GM20000 (cell line): ENCODE results near the gene ZSCAN21.
A peak's percentile ranks its signal among the peaks of the same experiment; 100 is the strongest.
"Not testable (repeated sequence)": the region's sequence is repeated elsewhere in the genome, so short reads cannot be mapped to it uniquely, and the experiment has no call there.

Source experiments
- DNase-seq: peaks from one replicate; pipeline ENCODE4 v3.0.0; 2012; ENCODE audit warnings: low spot score
- CTCF ChIP-seq: IDR thresholded peaks from 2 replicates; pipeline ENCODE4 v1.5.1; 2012; ENCODE audit warnings: mild to moderate bottlenecking, control low read depth; ENCODE audit errors: extremely low read depth, missing control alignments

Gene ZSCAN21

GRCh38 chr7:100011516-100011915 lies 38.1 kb upstream of the ZSCAN21 start:
- DNase-seq = no peak
- TF ChIP-seq CTCF = no peak

GRCh38 chr7:100012385-100013327 lies 36.9 kb upstream of the ZSCAN21 start:
- DNase-seq = not testable (repeated sequence)

- no peak for TF ChIP-seq CTCF
- DNase-seq = no peak
Measured at GRCh38 chr7:100013328-100013676, 36.3 kb upstream of the ZSCAN21 start.

- no peak for TF ChIP-seq CTCF
- DNase-seq = peak; percentile 97
Measured at GRCh38 chr7:100015232-100016214, 34.1 kb upstream of the ZSCAN21 start, which contains the start of gene ZKSCAN1. ZKSCAN1 (plus strand) TSS chr7:100015596; CDS start chr7:100023507, 7,911 bp downstream.

GRCh38 chr7:100016215-100016901 lies 33.2 kb upstream of the ZSCAN21 start:
- no peak for TF ChIP-seq CTCF
- DNase-seq = no peak

GRCh38 chr7:100017300-100017699 lies 32.3 kb upstream of the ZSCAN21 start:
- no peak for TF ChIP-seq CTCF

GRCh38 chr7:100017875-100018274 lies 31.7 kb upstream of the ZSCAN21 start:
- TF ChIP-seq CTCF = no peak

More at GRCh38 chr7:100017300-100017699, 32.3 kb upstream of the ZSCAN21 start:
- no peak for DNase-seq

More at GRCh38 chr7:100017875-100018274, 31.7 kb upstream of the ZSCAN21 start:
- DNase-seq = no peak
